GM21526 (cell line): ENCODE data around the gene RAX.

Source experiments
- ATAC-seq: cut with Tn5 transposase; IDR thresholded peaks from one replicate; pipeline ENCODE4 v1.9.1; 2021; ENCODE audit warnings: moderate library complexity; ENCODE audit not compliant: unreplicated experiment, low FRiP score

RAX gene

GRCh38 chr18:59272891-59273758, at the start of gene RAX:
RAX (minus strand) TSS chr18:59273454; CDS start chr18:59273206, 248 bp downstream.
- no peak for ATAC-seq

- no peak for ATAC-seq
Observed at GRCh38 chr18:59318460-59319050, 45.3 kb upstream of the RAX start, which contains the start of gene CPLX4. CPLX4 (minus strand) TSS chr18:59318649; CDS start chr18:59318462, 187 bp downstream.

- ATAC-seq = no peak
Observed at GRCh38 chr18:59311631-59312030, 38.4 kb upstream of the RAX start.

GRCh38 chr18:59308938-59309260, 35.6 kb upstream of the RAX start:
- no peak for ATAC-seq

- ATAC-seq = peak; percentile 88
Observed at GRCh38 chr18:59308248-59308937, 35.1 kb upstream of the RAX start.

- no peak for ATAC-seq
Observed at GRCh38 chr18:59306640-59307039, 33.4 kb upstream of the RAX start.

GRCh38 chr18:59305295-59305694, 32.0 kb upstream of the RAX start:
- ATAC-seq = no peak

- ATAC-seq = no peak
Observed at GRCh38 chr18:59303656-59304195, 30.5 kb upstream of the RAX start.

GRCh38 chr18:59303006-59303405, 29.8 kb upstream of the RAX start:
- no peak for ATAC-seq

GRCh38 chr18:59301929-59302328, 28.7 kb upstream of the RAX start:
- no peak for ATAC-seq

- ATAC-seq = no peak
Observed at GRCh38 chr18:59300676-59301285, 27.5 kb upstream of the RAX start.

- ATAC-seq = no peak
Observed at GRCh38 chr18:59298871-59299270, 25.6 kb upstream of the RAX start.

GRCh38 chr18:59293317-59293716, 20.1 kb upstream of the RAX start:
- ATAC-seq = no peak

GRCh38 chr18:59286341-59286740, 13.1 kb upstream of the RAX start:
- ATAC-seq = no peak

GRCh38 chr18:59282341-59282740, 9.1 kb upstream of the RAX start:
- no peak for ATAC-seq

GRCh38 chr18:59279722-59280121, 6.5 kb upstream of the RAX start:
- no peak for ATAC-seq

- ATAC-seq = no peak
Observed at GRCh38 chr18:59279193-59279592, 5.9 kb upstream of the RAX start.

GRCh38 chr18:59278793-59279192, 5.5 kb upstream of the RAX start:
- no peak for ATAC-seq

GRCh38 chr18:59276047-59276446, 2.8 kb upstream of the RAX start:
- ATAC-seq = no peak

GRCh38 chr18:59275406-59275949, 2.2 kb upstream of the RAX start:
- no peak for ATAC-seq

GRCh38 chr18:59274533-59274928, 1.3 kb upstream of the RAX start:
- ATAC-seq = no peak
